Left renal pelvis (tissue), 4 donors: ENCODE data around the gene PLTP. TPM values are rescaled to one million over a fixed set of nuclear protein-coding genes. Genes with fewer than 3 reads are reported as not detected.
"Not testable (repeated sequence)": the region's sequence is repeated elsewhere in the genome, so short reads cannot be mapped to it uniquely, and the experiment has no call there.

Source experiments
- DNase-seq, 4 donors: peaks; one replicate each; pipeline ENCODE4 v3.0.0-alpha.2; 2013; ENCODE audit warnings: low read depth in 4 of 4, low spot score in 3 of 4
- polyA plus RNA-seq, 4 donors: library from polyadenylated mRNA; unstranded; fragments of 120-200 nt; gene quantifications; one replicate each; pipeline ENCODE4 v1.2.1, GENCODE V29; 2013; ENCODE audit not compliant: insufficient read length in 4 of 4

Gene PLTP
- polyA plus RNA-seq, 4 donors: 72.7 to 139 (median 126) TPM

DNA sequence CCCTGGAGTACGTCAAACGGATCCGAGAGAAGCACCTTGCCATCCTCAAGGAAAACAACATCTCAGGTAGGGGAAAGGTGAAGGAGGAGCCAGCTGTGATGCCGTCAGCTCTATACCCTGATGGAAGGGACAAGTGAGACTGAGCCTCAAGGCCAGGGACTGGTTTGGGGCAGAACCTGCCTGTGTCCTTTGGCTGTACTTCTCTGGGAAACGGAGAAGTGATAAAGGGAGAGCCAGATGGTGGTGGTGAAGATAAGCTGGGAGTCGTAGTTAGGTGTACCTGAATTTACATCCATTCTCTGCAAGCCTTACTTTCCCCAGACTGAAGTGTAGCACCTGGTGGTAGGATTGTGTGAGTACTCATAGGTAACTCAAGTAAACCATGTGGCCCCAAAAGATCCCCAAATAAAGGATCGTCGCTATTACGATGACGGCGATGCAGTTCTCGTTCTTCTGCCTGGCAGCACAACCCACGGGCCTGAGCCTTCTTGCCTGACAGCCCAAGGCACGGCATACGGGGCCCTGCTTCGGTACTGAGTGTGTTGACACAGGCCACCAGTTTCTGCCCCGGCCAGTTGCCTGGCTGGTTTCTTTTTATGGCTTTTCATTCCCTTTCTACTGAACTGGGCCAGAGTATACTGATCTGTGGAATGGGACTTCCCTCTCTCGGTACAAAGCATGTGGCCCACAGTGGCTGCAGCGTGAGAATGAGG, 33.2 kb upstream of the PLTP start:
- DNase-seq: no peak

DNA sequence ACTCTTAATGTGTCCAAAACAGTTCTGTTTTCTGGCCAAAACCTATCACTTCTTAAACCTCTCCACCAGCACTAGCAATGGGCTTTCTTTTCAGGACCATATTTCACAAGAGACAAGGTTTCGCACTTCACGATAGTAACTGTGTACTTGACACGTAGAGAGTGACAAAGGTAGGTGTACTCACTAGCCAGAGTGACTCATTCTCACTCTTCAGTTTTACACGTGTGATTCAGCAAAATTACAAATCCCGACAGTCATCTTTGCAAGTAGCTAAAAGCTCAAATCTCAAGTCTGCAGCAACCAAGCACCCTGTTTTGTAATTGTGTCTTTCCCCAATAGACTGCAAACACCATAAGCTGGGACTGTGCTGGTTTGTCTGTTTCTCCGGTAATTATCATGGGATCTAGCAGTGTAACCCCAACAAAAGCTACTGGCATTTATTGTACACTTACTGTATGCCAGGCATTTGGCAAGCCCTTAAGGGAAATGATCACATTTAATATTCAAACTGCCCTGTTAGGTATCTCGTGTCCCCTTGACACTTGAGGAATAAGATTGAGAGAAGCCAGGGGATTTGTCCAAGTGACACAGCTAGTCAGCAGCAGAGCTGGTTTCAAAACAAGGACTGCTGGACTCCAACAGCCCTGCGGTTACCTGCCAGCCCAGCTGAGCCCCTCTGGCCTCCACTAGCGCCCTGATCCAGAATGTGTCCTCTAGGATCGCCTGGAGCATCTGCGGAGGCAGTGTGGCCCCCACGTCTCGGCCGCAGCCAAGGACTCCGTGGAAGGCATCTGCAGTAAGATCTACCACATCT, 32.4 kb upstream of the PLTP start:
- no peak for DNase-seq

DNA sequence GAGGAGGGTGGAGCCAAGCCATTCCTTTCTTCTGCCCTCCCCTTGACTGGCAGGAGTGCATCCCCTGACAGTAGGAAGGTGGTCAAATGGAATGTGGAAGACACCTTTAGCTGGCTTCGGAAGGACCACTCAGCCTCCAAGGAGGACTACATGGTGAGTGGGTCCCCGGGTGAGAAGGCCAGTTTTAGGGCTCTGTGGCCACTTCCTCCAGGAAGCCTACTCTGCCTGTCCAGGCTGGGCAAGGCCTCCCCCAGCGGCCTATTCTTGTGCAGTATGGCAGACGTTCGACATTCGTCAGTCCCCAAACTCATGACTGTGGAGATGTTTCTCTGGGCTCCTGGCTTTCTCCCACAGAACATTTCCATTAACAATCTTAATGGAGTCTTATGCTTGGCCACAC, 31.7 kb upstream of the PLTP start:
- no peak for DNase-seq

DNA sequence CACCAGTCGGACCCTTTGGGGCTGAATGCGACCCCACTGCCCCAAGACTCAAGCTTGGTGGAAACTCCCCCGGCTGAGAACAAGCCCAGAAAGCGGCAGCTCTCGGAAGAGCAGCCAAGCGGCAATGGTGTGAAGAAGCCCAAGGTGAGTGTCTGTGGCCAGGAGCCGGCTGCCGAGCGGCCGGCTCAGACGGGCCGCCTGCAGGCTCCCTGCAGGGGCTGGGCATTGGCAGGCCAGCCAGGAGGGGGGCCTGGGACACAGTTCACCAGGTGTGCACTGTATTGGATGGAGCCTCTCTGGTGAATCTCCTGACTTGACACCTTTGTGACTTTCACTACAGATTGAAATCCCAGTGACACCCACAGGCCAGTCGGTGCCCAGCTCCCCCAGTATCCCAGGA, 28.5 kb upstream of the PLTP start:
- DNase-seq: no peak

DNA sequence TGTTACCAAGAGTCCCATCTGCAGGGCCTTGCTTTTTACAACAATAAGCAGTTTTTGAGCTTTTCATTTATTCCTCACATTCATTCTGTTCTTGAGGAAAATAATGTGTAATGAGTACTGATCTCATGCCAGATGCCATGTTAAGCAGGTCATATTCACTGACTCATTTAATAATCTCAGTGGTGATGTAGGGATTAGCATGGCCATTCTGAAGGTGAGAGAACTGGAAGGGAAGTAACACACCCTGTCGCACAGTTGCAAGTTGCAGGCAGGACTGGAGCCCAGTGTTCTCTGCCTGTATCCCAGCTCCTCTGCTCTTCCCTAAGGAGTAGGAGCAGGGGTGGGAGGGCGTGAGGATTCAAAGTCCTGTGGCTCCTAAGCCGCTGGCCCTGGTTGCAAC, 28.1 kb upstream of the PLTP start:
- DNase-seq: no peak

DNA sequence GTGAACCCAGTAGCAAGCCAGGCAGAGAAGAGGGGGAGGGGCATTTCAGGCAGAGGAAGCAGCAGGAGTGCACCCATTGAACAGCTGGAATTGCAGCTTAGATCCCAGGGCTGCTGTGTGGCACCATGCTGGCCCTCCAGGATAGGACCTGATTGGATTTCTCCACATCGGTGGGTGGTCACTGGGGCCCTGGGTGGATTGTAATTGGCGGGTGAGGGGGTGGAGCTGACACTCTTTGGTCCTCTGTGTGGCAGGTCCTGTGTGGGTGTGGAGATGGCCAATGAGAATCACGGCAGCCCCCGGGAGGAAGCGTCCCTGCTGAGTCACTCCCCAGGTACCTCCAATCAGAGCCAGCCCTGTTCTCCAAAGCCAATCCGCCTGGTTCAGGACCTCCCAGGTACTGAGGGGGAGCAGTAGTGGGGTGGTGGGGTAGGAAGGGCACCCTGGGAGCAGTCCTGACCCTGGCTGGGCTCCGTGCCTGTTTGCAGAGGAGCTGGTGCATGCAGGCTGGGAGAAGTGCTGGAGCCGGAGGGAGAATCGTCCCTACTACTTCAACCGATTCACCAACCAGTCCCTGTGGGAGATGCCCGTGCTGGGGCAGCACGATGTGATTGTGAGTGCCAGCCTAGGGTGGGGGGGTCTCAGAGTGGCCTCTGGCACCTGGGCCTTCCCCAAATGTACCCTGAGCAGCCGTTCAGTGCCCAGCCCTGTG, 26.9 kb upstream of the PLTP start:
- no peak for DNase-seq

- no peak for DNase-seq
Observed at GRCh38 chr20:45937765-45938164, 25.8 kb upstream of the PLTP start.

GRCh38 chr20:45935416-45936046, 23.6 kb upstream of the PLTP start:
- DNase-seq: no peak

GRCh38 chr20:45934586-45935415, 22.8 kb upstream of the PLTP start, which contains the start of gene PCIF1:
Gene PCIF1, plus strand, starts transcription at chr20:45934683. Its CDS starts 4,317 bp downstream, at chr20:45939000.
- DNase-seq: peak; percentile 98 to 99 (median 98)

GRCh38 chr20:45934046-45934585, 22.2 kb upstream of the PLTP start:
- DNase-seq: peak in 1 of 4 donors; percentile 41

DNA sequence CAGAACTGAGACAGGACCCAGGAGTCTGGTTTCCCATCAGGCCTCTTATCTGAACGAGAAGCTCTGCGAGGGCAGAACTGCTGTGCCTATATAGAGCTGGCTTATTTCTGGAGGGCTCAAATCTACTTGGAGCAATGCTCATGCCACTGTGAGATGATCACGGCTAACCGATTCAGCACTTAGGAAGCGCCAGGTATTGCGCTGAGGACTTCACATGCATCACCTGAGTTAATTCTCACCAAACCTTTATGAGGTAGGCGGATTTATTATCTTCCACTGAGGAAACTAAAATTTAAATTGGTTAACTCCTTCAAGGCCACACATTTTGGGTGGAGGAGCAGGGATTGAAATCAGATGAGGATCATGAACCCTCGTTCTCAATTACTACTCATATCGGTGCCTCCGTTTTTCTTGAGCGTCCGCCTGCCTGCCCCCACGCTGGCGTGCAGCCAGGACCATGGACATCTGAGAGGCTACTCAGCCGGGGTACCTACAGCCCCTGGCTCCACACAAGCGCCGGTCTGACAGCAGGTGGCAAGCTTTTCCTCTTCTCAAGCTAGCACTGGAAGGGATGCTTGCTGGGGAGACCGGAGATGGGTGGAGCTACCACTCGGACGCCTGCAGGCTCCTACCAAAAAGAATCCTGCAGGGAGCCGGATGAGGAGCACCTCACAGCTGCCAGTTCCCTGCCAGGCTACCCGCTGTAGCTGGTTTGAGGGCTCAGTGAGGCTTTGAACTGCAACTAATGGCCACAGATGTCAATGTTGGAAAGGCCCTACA, 21.5 kb upstream of the PLTP start:
- peak in 2 of 4 donors; percentile 45 to 55 for DNase-seq

- DNase-seq: not testable (repeated sequence)
Observed at GRCh38 chr20:45931680-45932079, 19.7 kb upstream of the PLTP start.

DNA sequence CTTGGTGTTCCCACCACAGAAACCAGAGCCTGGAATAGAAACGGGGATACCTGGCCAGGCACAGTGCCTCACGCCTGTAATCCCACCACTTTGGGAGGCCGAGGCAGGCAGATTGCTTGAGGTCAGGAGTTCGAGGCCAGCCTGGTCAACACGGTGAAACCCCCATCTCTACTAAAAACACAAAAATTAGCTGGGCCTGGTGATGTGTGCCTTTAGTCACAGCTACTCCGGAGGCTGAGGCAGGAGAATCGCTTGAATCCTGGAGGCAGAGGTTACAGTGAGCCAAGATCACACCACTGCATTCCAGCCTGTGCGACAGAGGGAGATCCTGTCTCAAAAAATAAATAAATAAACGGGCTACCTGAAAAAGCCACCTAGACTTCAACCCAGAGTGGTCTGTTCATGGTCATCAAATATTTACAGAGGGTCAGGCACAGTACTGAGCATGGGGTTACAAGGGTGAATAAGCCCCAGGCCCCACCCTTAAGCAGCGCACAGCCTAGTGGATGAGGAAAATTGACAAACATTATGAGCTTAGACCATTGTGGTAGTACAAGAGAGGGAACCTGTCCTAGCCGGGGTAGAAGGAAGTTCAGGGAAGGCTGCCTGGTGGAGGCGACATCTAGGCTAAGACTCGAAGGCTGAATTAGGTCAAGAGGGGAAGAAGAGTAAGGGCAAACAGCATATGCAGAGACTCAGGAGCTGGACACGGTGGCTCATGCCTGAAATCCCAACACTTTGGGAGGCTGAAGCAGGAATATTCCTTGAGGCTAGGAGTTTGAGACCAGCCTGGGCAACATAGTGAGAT, 15.3 kb upstream of the PLTP start:
- DNase-seq: no peak

DNA sequence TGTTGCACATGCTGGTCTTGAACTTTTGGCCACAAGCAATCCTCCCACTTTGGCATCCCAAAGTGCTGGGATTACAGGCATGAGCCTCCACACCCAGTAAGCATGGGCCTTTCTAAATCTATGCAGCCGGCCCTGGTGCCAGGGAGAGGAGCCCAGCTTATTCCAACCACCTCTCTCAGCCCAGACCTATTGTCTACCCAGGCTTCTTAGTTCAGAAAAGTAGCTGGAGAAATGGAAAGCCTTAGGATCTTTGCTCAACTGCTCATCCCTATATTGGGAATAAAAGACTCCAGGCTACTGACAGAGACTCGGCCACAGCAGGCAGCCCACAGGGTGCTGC, 14.7 kb upstream of the PLTP start:
- no peak for DNase-seq

- no peak for DNase-seq
Observed at GRCh38 chr20:45925821-45926506, 14.0 kb upstream of the PLTP start.

DNA sequence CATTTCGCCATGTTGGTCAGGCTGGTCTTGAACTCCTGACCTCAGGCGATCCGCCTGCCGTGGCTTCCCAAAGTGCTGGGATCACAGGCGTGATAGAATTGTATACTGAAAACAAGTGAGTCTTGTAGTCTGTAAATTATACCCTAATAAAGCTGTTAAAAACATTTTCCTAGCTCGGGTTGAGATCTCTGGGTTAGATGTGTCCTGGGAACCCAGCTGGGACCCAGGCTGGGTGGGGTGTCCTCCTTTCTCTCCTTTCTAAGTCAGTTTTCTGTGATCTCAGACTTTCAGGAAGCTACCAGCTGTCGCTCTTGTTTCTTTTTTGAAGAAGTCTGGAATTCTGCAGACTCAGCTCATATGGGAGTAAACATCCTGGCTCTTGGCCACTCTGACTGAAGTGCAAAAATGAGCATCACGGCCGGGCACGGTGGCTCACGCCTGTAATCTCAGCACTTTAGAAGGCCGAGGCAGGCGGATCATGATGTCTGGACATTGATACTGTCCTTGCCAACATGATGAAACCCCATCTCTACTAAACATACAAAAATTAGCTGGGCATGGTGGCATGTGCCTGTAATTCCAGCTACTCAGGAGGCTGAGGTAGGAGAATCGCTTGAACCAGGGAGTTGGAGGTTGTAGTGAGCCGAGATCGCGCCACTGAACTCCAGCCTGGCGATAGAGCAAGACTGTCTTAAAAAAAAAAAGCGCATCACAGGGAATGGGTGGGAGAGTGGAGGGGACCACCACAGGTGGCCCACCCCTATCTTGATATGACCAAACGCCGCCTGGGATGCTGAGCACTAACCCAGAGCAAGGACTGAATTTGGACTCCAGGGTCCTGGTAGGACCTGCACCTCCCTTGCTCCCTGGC, 12.7 kb upstream of the PLTP start:
- peak in 2 of 4 donors; percentile 45 to 59 for DNase-seq
